ENCODE data around the gene LAMTOR3.

DNA sequence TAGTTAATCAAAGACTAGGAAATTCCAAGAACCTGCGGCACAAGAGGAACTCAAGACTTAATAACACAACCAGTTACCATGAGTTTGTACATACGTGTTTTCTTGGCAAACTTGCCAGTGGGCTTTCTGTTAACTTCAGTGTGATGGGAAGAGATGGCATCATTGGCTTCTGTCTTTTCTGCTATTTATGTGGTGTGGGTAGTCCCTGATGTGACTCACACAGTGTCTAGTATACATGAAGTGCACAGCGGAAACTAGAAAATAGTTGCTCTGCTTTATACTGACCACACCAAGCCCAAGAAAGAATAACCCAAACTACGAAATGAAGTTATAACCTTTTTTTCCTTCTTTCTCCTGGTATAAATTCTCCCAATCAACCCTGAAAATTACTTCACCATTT lies 53.1 kb downstream of the LAMTOR3 start:
- TF ChIP-seq, protein P1, sequence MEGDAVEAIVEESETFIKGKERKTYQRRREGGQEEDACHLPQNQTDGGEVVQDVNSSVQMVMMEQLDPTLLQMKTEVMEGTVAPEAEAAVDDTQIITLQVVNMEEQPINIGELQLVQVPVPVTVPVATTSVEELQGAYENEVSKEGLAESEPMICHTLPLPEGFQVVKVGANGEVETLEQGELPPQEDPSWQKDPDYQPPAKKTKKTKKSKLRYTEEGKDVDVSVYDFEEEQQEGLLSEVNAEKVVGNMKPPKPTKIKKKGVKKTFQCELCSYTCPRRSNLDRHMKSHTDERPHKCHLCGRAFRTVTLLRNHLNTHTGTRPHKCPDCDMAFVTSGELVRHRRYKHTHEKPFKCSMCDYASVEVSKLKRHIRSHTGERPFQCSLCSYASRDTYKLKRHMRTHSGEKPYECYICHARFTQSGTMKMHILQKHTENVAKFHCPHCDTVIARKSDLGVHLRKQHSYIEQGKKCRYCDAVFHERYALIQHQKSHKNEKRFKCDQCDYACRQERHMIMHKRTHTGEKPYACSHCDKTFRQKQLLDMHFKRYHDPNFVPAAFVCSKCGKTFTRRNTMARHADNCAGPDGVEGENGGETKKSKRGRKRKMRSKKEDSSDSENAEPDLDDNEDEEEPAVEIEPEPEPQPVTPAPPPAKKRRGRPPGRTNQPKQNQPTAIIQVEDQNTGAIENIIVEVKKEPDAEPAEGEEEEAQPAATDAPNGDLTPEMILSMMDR (IDR thresholded peaks at IDR 0.05; ENCODE audit: insufficient read depth, low read length, poor library complexity, severe bottlenecking) = no peak
- no peak for TF ChIP-seq EZH2phosphoT487 (conservative IDR thresholded peaks at IDR 0.05; ENCODE audit: low read length)

Measured in SU-DHL-6 (cell line).